PC-9 (cell line): ENCODE measurements around the gene TBCD. TPM values are rescaled to one million over a fixed set of nuclear protein-coding genes. Genes with fewer than 3 reads are reported as not detected.

Source experiments
- BruUV-seq: library from RNA; stranded (reverse); fragments of 400-500 nt; replicated peaks from 2 replicates; lab custom pipeline; 2021; lab: Mats Ljungman, UMichigan
- CTCF ChIA-PET: fragments of 300-600 bp; sonication (Branson Sonifier 250); formaldehyde crosslinking; loops from one replicate; lab custom pipeline; 2022; ENCODE audit warnings: antibody characterized with exemption; lab: Charles Lee
- POLR2A ChIA-PET: fragments of 300-600 bp; sonication (Branson Sonifier 250); formaldehyde crosslinking; loops from one replicate; lab custom pipeline; 2022; ENCODE audit warnings: antibody characterized with exemption; ENCODE audit not compliant: unreplicated experiment; lab: Charles Lee
- DNase-seq, 2 experiments: peaks; one replicate each; pipeline versions ENCODE4 v3.0.0 to v3.0.0-alpha.2; 2015 to 2022; ENCODE audit warnings: mixed read lengths in 1 of 2
- H2AFZ ChIP-seq: fragments of 200-600 bp; sonication (generic); 2 replicates; pipeline ENCODE4 v1.8.1; 2017; ENCODE audit warnings: antibody characterized with exemption
- H3F3A ChIP-seq: fragments of 200-600 bp; sonication (generic); 2 replicates; pipeline ENCODE4 v1.8.1; 2017; ENCODE audit warnings: antibody characterized with exemption, mild to moderate bottlenecking, low read depth; ENCODE audit not compliant: insufficient read depth
- H3K27ac ChIP-seq: fragments of 200-600 bp; sonication (generic); 2 replicates; pipeline ENCODE4 v1.6.1; 2016; ENCODE audit warnings: mixed run types
- H3K27me3 ChIP-seq: fragments of 200-600 bp; sonication (generic); 2 replicates; pipeline ENCODE4 v1.6.1; 2016; ENCODE audit warnings: low read depth, mixed run types; ENCODE audit not compliant: insufficient read depth
- H3K36me3 ChIP-seq: fragments of 200-600 bp; sonication (generic); 2 replicates; pipeline ENCODE4 v1.6.1; 2016; ENCODE audit warnings: low read depth, mixed run types
- H3K4me1 ChIP-seq: fragments of 200-600 bp; sonication (generic); replicated peaks from 2 replicates; pipeline ENCODE4 v1.6.1; 2016; ENCODE audit warnings: mixed run types; ENCODE audit not compliant: insufficient read depth
- H3K4me2 ChIP-seq: fragments of 200-600 bp; sonication (generic); 2 replicates; pipeline ENCODE4 v1.6.1; 2017; ENCODE audit warnings: mixed run types
- H3K4me3 ChIP-seq: fragments of 200-600 bp; sonication (generic); 2 replicates; pipeline ENCODE4 v1.6.1; 2016; ENCODE audit warnings: mixed run types
- H3K79me2 ChIP-seq: fragments of 200-600 bp; sonication (generic); 2 replicates; pipeline ENCODE4 v1.6.1; 2017; ENCODE audit warnings: low read depth, mixed run types
- H3K9me2 ChIP-seq: fragments of 200-600 bp; sonication (generic); 2 replicates; pipeline ENCODE4 v1.8.1; 2017; ENCODE audit warnings: mild to moderate bottlenecking; ENCODE audit not compliant: insufficient read depth
- H3K9me3 ChIP-seq: fragments of 200-600 bp; sonication (generic); 2 replicates; pipeline ENCODE4 v1.8.1; 2016; ENCODE audit warnings: low read depth; ENCODE audit not compliant: insufficient read depth
- H4K20me1 ChIP-seq: fragments of 200-600 bp; sonication (generic); 2 replicates; pipeline ENCODE4 v1.8.1; 2017; ENCODE audit not compliant: insufficient read depth
- EZH2 ChIP-seq: fragments of 200-600 bp; sonication (generic); IDR thresholded peaks from 2 replicates; pipeline ENCODE4 v1.8.0; 2017; ENCODE audit warnings: antibody characterized with exemption, low read depth
- intact Hi-C: fragments of 100-400 bp; cut with micrococcal nuclease; formaldehyde crosslinking; loops from one replicate; pipeline ENCODE4 v1.10.0; 2022; ENCODE audit not compliant: unreplicated experiment
- total RNA-seq: library from RNA; stranded (reverse); gene quantifications from 2 replicates; pipeline ENCODE4 v1.2.3, GENCODE V29; 2021
- TF ChIP-seq, protein P1 (sequence below): fragments of 200-600 bp; sonication (generic); conservative IDR thresholded peaks from 2 replicates; pipeline ENCODE4 v1.6.1; 2017; ENCODE audit warnings: mixed run types, antibody characterized with exemption, mild to moderate bottlenecking, moderate library complexity

TBCD gene
- total RNA-seq, 1 experiment from 2014 or later: 115 TPM

GRCh38 chr17:82957961-82958561 lies 206.2 kb downstream of the TBCD start:
- DNase-seq: no peak
- Histone ChIP-seq H3K79me2 (no peaks in the 10 kb centered on the region), H3F3A (no peaks in the 10 kb centered on the region), H2AFZ (no peak overlapping the region), H3K36me3 (no peaks in the 10 kb centered on the region), H3K9me2 (no peaks in the 10 kb centered on the region), H3K4me3 (no peak overlapping the region), H3K4me2 (no peak overlapping the region), H3K27me3 (no peaks in the 10 kb centered on the region), H3K4me1 (no peaks in the 10 kb centered on the region), H4K20me1 (no peaks in the 10 kb centered on the region), H3K9me3 (no peaks in the 10 kb centered on the region), H3K27ac (no peak overlapping the region)
- TF ChIP-seq EZH2: no peak
- TF ChIP-seq, protein P1, sequence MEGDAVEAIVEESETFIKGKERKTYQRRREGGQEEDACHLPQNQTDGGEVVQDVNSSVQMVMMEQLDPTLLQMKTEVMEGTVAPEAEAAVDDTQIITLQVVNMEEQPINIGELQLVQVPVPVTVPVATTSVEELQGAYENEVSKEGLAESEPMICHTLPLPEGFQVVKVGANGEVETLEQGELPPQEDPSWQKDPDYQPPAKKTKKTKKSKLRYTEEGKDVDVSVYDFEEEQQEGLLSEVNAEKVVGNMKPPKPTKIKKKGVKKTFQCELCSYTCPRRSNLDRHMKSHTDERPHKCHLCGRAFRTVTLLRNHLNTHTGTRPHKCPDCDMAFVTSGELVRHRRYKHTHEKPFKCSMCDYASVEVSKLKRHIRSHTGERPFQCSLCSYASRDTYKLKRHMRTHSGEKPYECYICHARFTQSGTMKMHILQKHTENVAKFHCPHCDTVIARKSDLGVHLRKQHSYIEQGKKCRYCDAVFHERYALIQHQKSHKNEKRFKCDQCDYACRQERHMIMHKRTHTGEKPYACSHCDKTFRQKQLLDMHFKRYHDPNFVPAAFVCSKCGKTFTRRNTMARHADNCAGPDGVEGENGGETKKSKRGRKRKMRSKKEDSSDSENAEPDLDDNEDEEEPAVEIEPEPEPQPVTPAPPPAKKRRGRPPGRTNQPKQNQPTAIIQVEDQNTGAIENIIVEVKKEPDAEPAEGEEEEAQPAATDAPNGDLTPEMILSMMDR: no peak
- CTCF ChIA-PET: no interaction called here
- POLR2A ChIA-PET: no interaction called here
- intact Hi-C loops: no loop called here
- BruUV-seq: no TSS peak

DNA sequence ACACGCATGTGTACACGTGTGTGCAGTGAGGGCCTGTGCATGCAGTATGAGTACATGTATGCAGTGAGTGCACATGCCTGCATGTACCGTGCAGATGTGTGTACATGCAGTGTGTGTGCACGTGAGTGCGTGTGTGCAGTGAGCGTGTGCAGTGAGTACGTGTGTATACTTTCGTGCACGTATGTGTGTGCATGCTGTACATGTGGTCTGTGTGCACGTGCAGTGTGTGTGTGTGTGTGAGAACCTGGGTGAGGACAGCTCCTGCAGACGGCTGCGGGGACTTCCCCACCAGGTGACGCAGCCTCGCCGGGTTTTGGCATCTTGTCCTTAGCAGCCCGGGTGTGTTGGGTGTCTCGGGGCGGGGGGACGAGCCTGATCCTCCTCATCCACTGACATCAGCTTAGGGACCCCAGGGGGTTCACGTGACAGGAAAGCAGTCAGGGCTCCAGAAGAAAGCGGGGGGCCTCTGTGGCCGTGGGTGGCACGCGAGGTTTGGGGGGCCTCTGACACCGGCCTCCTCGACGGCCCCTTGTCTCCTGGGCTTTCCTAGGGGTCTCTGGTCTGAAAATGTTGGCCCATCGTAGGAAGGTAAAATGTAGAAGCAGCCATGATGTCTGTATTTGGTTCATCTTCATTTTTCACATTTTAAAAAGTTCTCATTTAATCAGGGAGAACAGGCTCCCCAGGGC lies 207.5 kb downstream of the TBCD start:
- Histone ChIP-seq H3K27me3 (no peaks in the 10 kb centered on the region), H3K27ac (no peak overlapping the region), H3F3A (no peaks in the 10 kb centered on the region), H3K79me2 (no peaks in the 10 kb centered on the region), H2AFZ (no peak overlapping the region), H3K9me2 (no peaks in the 10 kb centered on the region), H3K4me1 (no peaks in the 10 kb centered on the region), H3K4me2 (no peak overlapping the region), H3K4me3 (no peak overlapping the region), H3K36me3 (no peaks in the 10 kb centered on the region), H4K20me1 (no peaks in the 10 kb centered on the region), H3K9me3 (no peaks in the 10 kb centered on the region)
- no peak for DNase-seq
- intact Hi-C loops: no loop called here
- TF ChIP-seq, protein P1: no peak
- ChIA-PET POLR2A (no interaction called here), CTCF (no interaction called here)
- BruUV-seq: no TSS peak

DNA sequence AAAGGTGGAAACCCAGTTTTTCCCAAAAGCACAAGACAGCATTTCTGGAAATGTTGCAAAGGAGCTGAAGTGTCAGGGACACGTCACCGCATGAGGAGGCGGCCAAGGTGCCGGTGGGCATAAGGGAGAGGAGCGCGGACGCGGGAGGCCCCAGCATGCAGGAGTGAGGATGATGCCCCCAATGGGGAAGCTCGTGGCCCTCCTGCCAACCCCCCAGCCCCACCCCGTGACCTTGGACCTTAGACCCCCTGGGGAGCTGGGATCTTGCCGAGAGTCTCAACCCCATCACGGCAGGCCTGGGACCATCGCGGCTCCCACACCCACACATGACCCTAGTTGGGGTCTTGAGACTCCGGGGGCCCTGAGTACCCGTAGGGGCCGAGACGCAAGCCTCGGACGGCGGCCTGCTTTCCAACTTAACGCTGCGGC lies 208.1 kb downstream of the TBCD start:
- POLR2A ChIA-PET: no interaction called here
- H3K79me2 ChIP-seq: no peaks in the 10 kb centered on the region
- BruUV-seq: no TSS peak
- H3F3A ChIP-seq: no peaks in the 10 kb centered on the region
- CTCF ChIA-PET: no interaction called here
- no peak for TF ChIP-seq EZH2
- TF ChIP-seq, protein P1: no peak
- H3K27me3 ChIP-seq: no peaks in the 10 kb centered on the region
- no peak for DNase-seq
- no peak overlapping the region for H2AFZ ChIP-seq
- H3K4me1 ChIP-seq: no peaks in the 10 kb centered on the region
- H3K27ac ChIP-seq: no peak overlapping the region
- H3K9me2 ChIP-seq: no peaks in the 10 kb centered on the region
- H3K4me2 ChIP-seq: no peak overlapping the region
- H4K20me1 ChIP-seq: no peaks in the 10 kb centered on the region
- no peaks in the 10 kb centered on the region for H3K36me3 ChIP-seq
- no peak overlapping the region for H3K4me3 ChIP-seq
- intact Hi-C loops: no loop called here
- no peaks in the 10 kb centered on the region for H3K9me3 ChIP-seq
